ENCODE data around the gene HTR3B. TPM values are rescaled to one million over a fixed set of nuclear protein-coding genes. Genes with fewer than 3 reads are reported as not detected.
A peak's percentile ranks its signal among the peaks of the same experiment; 100 is the strongest.

HTR3B gene
- total and polyA plus RNA-seq, 2 of the 4 experiments (the other 2 are of a cell fraction): not detected

GRCh38 chr11:113895367-113896155, 9.0 kb upstream of the HTR3B start:
- no peak overlapping the region for H4K91ac ChIP-seq (ENCODE audit: insufficient read depth, low read depth, low read length)
- no peaks in the 10 kb centered on the region for H3K9me1 ChIP-seq (ENCODE audit: insufficient read depth, low read length)
- no peak overlapping the region for H3K4me3 ChIP-seq (ENCODE audit: insufficient read depth, low read depth, low read length)
- H3K23ac ChIP-seq (ENCODE audit: low read depth, low read length): no peak overlapping the region
- in situ Hi-C loops (cut with MboI; ENCODE audit: low sequenced_read_pairs): loop anchor here (5.0 kb wide), 1 partner anchor 367 kb away; no protein-coding TSS in a partner anchor
- H3K36me3 ChIP-seq (ENCODE audit: control insufficient read depth, insufficient read depth, low read length): no peaks in the 10 kb centered on the region
- no peak overlapping the region for H3K4me2 ChIP-seq (ENCODE audit: low read depth, low read length)
- no CpG with 5 or more reads among the region's 10 CpGs for WGBS, 2 experiments (ENCODE audit: extremely low coverage in 2 of 2, insufficient read length in 1 of 2)
- DNase-seq: no peak
- H2BK5ac ChIP-seq (ENCODE audit: low read depth, low read length, poor library complexity, severe bottlenecking): no peak overlapping the region
- no peak overlapping the region for H3K4ac ChIP-seq (ENCODE audit: low read depth, low read length)
- H4K5ac ChIP-seq (ENCODE audit: low read depth, low read length): no peak overlapping the region
- peak; percentile 35; the same call in 1 of the 2 replicates for ATAC-seq (ENCODE audit: low read depth)
- no peaks in the 10 kb centered on the region for H3K79me1 ChIP-seq (ENCODE audit: low read depth in 1 of 2, low read length in 2 of 2)
- no peak overlapping the region for H3K18ac ChIP-seq (ENCODE audit: low read depth, low read length)
- H3K27ac ChIP-seq (ENCODE audit: insufficient read depth, low read length): no peak overlapping the region
- H3K4me1 ChIP-seq (ENCODE audit: control insufficient read depth, insufficient read depth, low read length): no peaks in the 10 kb centered on the region
- no peak overlapping the region for H2BK120ac ChIP-seq (ENCODE audit: low read depth, low read length)
- no peak overlapping the region for H4K8ac ChIP-seq (ENCODE audit: low read depth in 2 of 2, low read length in 2 of 2)
- ChIA-PET POLR2A (ENCODE audit: unreplicated experiment) (no interaction called here), CTCF (interaction anchor here (0.6 to 5.3 kb wide), 10 partner anchors 10 to 598 kb away, joined by 3 to 43 read pairs (median 4); partner anchors contain the start of gene HTR3B)
- no peak overlapping the region for H3K56ac ChIP-seq (ENCODE audit: extremely low read depth, insufficient read depth, low read length)
- no peak overlapping the region for H3K14ac ChIP-seq (replicated peaks; ENCODE audit: low read depth, low read length)
- H2AK5ac ChIP-seq (ENCODE audit: low read depth, low read length): no peak overlapping the region
- H2AK9ac ChIP-seq (replicated peaks; ENCODE audit: low read depth, low read length, poor library complexity): no peak overlapping the region
- H3K27me3 ChIP-seq (ENCODE audit: control insufficient read depth, insufficient read depth, low read length): peaks cover 9% of the 10 kb centered on the region
- H3K9me3 ChIP-seq (ENCODE audit: control insufficient read depth, insufficient read depth, low read length): no peaks in the 10 kb centered on the region
- no peaks in the 10 kb centered on the region for H4K20me1 ChIP-seq (ENCODE audit: insufficient read depth, low read length)
- H2AFZ ChIP-seq (replicated peaks; ENCODE audit: low read length, poor library complexity): no peak overlapping the region
- no peak overlapping the region for H2BK20ac ChIP-seq (ENCODE audit: low read depth, low read length)
- BruUV-seq (replicated peaks): no TSS peak
- no peak overlapping the region for H3K9ac ChIP-seq (ENCODE audit: low read depth, low read length)
- dilution Hi-C loops (cut with HindIII; ENCODE audit: low sequenced_read_pairs, unreplicated experiment): no loop called here
- TF ChIP-seq POLR2A (IDR thresholded peaks at IDR 0.05; ENCODE audit: low read depth, low read length) (no peak), MXI1 (IDR thresholded peaks at IDR 0.05; ENCODE audit: borderline replicate concordance, low read depth, low read length) (no peak), CHD1 (IDR thresholded peaks at IDR 0.05; ENCODE audit: low read depth, low read length) (no peak), RCOR1 (IDR thresholded peaks at IDR 0.05; ENCODE audit: insufficient replicate concordance, low read length) (no peak), FOS (IDR thresholded peaks at IDR 0.05; ENCODE audit: low read depth, low read length) (no peak), RAD21 (IDR thresholded peaks at IDR 0.05; ENCODE audit: low read length) (no peak)
- no peak overlapping the region for H2BK15ac ChIP-seq (ENCODE audit: low read depth, low read length)
- intact Hi-C loops (cut with micrococcal nuclease): loop anchor here (1.0 to 5.0 kb wide), 3 partner anchors 97 to 367 kb away; no protein-coding TSS in a partner anchor
